ENCODE results near the gene FXYD2.
"Not testable (repeated sequence)": the region's sequence is repeated elsewhere in the genome, so short reads cannot be mapped to it uniquely, and the experiment has no call there.

The FXYD2 gene

DNA sequence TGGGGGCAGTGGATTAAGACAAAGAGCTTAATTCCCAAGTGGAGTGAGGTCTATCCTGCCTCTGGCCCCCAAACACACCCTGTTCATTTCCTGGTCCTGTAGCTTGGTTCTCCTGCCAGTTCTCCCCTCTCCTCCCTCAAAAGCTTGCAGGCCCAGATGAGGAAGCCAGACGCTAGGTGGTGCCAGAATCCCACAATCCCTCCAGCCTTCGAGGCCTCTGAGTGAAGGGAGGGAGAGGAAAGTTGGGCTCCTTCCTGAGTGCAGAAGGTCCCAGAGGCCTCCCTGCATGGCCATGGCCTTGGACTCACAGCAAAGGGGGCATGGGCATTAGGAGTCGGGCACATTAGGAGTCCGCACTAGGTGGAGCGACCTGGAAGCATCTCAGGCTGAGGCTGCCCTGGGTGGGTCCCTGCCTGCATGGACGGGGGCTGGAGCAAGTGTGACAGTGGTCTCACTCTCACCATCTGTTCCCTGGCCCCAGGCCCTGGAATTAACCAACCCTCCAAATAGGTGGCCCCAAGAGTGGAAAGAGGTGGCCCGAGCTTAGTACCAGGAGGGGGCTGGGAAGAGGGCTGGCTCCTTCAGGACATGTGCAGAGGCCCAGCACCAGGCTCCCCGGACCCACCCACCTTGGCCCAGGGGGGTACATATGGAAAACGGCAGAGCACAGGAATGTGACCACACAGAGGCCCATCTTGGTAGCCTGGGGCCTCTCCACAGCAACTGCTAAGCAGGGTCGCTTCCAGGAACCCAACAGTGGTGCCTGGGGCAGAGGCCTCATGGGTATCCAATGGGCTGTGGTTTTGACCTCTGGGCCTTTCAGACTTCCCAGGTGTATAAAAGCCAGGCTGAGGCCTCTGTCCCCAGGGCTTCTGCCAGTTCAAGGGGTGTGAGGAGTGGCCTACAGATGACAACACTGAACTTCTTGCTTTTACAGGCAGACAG, 5.2 kb downstream of the FXYD2 start:
- peak; percentile 63 for DNase-seq

DNA sequence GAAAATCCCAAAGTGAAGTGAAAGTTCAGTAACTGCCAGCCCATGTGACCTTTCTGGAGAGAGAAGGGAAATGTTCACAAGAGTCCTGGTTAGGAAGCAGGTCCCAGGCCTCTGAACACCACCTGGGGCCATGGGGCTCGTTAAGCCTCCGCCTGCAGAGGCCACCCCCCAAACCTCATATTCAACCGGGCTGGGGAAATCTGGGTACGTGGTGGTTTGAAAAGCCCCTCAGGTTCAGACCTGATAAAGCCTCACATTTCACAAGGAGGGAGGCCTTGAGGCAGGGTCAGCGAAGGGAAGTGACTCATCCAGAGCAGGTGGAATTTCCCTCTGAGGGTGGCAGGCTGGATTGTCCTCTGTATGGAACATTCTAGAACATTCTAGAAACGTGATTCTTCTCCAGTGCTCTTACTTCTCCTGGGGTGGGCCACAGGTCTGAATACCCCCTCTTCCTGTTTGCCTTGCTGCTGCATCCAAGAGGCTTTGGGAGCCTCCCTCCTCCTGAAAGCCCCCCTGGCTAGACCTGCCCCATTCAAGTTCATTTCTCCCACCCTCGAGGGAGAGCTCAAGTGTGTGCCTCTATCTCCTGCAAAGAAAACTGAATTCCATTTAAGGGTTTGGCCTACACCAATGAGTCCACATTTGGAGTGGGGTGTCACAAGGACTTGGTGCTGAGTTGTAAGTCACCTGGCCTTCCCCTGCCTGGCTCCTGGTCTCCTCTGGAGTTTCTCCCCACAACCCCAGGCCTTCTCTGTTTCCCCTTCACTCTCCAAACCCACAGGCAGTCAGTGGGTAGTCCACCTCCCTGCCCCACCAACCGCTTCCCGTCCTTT, 6.3 kb downstream of the FXYD2 start:
- DNase-seq: no peak

DNA sequence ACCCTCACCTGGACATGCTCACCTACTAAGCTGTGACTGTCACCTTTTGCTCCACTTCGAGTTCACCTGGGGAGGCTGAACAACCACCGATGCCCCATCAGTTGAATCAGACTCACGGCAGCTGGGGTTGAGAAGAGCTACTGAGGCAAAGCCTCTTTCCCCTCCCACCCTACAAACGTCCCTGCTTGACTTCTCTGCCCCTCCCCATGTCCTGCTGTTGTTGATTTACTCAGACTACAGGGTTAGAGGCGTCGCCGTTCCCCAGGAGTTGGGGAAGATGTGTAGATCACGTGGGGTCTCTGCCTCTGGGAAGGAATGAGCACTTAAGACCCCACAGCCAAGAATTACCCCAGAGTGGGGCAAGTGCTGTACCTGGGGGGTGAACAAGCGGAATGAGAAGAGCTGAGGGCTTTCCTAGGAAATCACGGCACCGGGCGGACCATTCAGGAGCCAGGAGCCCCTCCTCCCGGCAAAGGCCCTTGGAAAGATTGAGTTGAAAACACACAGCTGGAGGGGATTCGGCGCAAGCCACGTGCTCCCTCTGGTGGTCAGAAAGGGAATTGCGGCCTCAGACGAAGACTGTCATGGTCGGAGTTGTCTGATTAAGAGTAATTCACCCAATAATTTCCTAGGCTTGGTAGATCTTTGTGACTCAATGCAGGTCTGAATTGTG, 7.0 kb downstream of the FXYD2 start:
- peak; percentile 70 for DNase-seq

DNA sequence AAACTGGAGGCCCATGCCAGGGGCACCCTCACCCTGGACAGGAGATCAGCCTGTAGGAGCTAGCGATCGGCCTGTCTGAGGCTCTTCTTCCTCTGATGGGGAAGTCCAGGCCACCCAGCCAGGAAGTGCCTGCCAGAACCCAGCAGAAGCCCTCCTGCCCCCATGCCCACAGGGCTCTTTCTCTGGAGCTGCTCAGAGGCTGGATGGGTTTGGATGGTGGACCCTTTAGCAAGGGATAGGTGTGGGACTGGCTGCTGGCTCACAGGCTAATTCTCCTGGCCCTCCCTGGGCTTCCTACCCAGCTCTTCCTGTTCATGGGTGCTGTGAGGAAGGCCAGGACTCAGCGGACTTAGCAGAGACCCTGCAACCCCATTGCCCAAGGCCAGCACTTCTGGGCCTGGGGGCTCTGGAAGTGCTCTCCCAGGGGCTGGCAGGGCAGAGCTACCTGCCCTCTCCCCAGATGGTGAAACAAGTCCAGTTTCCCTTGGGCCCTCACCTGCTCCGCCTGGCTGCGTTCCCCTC, 7.6 kb downstream of the FXYD2 start:
- DNase-seq: no peak

DNA sequence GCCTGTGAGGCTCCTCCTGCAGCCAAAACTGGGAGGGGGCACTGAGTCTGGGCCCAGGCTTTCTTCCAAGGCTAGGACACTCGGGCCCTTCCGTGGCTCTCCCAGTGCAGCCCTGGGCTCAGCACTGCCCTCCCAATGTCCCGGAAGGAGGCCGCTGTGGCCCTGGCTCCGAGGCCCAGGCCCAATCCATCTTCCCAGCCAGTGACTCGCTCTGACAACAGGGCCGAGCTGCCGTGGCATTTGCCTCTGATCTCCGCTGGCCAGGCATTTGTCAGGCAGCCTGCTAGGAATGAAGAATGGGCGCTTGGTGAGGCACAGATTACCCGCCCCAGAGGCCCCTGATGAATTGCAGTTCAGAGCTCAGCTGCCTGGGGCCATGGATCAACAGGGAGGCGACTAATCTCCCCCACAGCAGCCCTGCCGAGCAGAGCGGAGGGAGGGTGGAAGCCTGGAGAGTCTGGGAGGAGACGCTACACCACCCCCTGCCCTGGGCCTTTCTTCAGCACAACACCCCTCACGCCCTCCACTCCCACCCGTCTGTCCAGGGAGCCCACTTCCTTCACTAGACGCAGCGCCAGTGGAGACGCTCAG, 8.3 kb downstream of the FXYD2 start:
- no peak for DNase-seq

DNA sequence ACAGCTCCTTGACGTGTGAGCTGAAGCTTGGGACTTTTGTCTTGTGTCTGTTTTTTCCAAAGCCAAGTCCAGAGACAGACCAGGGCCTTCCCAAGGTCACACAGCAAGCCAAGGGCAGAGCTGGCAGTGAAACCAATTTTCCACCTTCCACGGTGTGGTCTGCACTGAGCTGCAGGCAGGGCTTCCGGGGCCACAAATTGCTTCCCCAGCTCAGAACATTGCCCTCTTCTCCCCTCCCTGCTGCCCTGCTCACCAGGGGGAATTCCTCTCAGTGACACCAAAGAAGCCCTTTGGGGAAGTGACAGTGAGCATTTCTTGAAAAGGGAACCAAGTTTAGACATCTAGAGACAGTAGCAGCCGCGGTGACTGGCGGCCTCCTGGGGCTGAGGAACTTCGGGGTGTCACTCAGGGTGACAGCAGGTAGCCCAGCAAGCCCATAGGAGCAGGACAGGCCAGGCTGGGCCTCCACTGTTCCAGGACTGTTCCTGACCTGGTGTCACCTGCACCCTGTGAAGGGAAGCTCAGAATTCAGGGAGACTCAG, 9.2 kb downstream of the FXYD2 start:
- no peak for DNase-seq

DNA sequence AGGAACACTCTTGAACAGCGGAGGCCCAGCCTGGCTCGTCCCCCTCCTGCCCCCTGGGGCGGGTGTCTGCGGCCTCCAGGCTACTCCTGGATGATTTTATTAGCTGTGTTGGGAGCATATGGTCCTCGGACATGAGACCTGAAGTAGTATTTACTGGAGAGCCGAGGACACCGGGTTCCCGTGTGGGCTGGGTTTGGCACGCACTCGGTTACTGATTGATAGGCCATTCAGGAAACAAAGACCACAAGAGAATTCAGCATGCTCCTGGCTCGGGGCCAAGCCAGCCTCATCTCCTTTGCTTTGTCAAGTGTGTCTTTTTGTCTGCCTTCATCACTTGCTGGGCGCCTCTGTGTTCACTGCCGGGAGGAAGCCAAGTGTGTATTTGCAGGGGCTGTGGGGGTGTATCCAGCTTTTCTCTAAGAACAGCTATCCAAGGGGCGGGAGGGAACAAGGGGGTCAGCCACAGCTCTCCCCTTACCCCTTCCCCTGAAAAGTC, 9.7 kb downstream of the FXYD2 start:
- peak; percentile 95 for DNase-seq

DNA sequence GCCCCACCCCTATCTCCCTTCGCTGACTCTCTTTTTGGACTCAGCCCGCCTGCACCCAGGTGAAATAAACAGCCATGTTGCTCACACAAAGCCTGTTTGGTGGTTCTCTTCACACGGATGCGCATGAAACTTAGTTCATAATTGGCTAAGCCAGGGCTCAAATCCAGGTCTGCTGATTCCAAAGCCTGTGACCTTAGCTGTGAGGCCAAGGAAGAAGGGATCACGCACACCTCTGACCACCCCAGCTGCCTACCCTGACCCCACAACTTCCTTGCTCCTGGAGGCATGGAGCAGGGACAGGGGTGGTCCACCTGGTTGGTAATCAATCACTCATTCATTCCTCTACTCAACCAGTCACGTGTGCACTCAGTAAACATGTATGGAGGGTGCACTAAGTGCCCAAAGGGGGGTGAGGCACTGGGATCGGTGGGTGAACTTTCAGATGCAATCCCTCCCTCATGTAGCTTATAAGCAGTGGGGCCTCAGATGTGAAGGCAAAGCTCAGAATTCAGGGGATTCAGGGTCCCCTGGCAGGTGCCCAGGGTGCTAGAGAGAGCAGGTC, 10.3 kb downstream of the FXYD2 start:
- DNase-seq: no peak

DNA sequence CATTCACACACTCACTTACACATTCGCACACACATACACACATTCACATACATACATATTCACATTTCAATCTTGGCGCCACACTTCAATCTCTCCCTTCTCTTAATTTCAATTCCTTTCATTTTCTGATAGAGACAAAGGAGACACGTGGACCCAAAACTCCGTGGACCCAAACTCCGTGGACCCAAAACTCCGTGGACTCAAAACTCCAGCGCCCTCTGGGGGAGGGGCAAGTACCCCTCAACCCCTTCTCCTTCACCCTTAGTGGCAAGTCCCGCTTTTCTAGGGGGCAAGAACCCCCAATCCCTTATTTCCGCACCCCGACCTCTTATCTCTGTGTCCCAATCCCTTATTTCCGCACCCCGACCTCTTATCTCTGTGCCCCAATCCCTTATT, 14.5 kb downstream of the FXYD2 start:
- not testable (repeated sequence) for DNase-seq

DNA sequence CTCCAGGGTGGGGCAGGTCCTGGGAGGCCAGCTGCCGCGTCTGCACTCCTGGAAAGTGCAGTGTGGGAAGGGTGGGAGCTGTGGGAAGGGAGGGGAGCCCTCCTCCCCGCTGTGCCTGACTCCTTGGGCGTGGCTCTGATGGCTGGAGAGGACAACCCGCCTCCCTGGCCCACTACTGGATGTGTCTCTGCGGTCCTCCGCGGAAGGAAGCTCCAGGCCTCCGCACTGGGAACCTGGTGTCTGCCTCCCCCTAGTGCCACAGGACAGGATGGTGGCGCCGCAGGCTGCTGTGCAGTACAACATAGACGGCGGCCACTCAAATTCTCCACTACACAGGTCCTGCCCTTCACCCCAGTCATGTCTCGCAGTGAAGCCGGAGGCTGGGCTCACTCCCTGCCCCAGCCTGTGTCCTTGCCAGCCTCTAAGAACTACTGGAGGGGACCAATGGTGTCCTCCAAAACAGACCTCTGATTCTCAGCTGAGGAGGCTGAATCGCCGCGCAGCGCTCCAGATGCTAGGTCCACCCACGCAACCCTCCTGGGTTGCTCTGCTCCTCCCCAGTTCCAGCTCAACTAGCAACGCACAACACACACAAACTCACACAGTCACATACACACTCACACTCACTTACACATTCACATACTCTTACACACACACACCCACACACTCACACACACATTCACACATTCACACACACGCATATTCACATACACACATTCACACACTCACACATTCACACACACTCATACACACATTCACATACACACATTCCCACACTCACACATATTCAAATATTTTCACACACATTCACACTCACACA, 15.1 kb downstream of the FXYD2 start:
- DNase-seq: peak; percentile 48

DNA sequence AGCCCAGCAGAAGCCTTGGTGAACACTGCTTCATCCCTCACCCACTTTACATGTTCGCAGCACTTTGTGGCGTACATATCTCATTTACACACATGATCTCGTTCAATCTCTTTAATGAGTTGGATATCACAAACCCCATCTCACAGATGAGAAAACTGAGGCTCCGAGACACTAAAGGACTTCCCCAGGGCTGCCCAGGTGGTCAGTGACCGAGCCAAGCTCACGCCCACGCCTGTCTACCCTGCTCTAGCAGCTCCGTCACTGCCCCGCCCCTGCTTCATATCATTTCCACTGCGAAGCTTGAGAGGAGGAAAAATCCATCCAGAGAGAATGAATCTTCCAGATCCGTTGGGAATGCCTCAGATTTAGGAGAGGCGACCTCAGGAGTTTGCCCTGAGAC, 15.8 kb downstream of the FXYD2 start:
- no peak for DNase-seq

DNA sequence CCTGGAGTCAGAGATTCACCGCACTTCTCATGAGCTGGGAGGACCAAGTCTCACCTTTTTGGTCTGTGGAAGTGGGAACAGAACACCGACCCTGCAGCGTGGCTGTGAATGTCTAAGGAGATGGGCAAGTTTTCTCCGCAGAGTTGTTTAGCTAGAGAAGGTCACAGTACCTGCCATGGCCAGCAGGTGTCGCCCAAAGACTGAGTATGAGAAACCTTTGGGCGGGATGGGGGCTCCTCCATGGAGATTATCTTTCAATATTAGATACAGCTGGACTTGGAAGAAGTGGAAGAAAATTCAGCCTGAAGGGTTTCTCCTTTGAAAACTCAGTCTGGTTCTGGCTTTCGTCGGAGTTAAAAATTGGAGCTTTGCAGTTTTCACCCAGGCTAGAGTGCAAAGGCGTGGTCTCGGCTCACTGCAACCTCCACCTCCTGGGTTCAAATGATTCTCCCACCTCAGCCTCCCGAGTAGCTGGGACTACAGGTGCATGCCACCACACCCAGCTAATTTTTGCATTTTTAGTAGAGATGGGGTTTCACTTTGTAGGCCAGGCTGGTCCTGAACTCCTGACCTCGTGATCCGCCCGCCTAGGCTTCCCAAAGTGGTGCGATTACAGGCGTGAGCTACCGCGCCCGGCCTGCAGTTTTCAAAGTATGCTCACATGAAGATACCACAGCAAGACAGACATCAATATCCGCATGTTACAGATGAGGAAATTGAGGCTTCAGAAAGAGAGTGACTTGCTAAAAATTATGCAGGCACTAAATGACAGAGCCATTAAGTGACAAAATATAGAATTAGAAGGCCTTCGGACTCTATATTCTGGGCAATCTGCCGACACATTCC, 16.8 kb downstream of the FXYD2 start:
- peak; percentile 50 for DNase-seq

DNA sequence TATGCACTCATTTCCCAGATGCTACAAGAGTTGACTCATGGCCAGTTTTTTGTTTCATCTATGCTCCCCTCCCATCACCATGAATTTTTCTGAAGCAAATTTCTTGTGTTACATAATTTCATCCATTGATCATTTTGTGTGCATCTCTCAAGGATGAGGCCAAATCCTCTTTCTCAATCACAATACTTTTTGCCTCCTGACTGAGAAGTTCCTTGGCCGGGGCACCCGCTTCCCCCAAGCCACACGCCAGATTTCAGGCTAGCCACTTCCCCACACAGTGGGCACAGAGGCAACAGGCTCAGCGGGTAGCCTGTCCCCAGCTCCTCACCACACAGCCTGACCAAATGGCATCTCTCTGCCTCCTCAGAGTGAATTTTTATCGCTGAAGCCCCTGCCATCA, 17.7 kb downstream of the FXYD2 start:
- DNase-seq: no peak

DNA sequence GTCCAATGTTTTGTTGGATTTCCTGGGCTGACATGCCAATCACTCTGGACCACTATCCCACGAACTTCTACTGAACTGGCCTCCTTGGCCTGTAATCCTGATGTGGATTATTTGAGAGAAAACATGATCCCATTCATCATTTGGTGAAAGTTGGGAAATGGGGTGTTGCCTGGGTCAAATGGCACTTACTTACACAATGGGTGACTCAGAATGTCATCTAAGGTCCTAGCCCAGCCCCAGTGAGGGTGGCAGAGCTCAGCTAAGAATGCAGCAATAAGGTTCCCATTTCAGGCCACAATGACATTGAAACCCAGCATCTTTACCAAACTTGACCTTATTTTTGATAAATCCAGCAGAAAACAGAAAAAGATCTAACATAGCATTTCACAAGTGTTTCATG, 19.5 kb downstream of the FXYD2 start:
- DNase-seq: no peak

DNA sequence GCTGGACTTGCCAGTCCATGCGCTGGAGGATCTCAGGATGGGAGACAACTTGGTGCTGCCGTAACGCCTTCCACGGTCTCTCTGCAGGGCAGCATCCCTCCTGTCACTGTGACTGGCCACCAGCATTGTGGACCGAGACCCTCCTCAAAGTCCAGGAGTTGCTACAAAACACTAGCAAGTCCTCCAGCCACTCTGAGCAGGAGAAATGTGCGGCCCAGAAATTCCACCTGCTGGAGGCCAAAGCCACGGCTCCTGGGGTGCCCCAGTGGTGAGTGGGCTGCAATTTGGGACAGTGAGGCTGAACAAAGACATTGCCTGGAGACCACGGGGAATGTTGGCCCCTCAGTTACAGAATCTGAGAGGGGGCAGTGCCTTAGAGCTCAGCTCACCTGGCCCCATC, 20.6 kb downstream of the FXYD2 start:
- no peak for DNase-seq

DNA sequence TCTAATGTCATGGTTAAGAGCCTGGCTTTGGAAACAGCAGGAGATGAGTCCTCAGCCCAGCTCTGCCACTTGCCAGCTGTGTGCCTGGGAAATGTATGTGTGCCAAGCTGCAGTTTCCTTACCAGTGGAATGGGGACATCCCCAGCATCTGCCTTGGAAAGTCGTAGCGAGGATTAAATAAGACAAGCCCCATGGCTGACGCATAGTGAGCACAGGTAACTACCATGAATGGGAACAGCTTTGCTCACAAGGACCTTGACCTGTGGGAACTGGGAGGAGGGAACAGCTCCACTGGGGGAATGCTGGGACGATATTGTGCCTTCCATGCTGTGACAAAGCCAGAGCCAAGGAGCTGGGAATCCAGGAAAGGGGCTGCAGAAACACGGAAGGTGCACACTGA, 24.9 kb downstream of the FXYD2 start:
- DNase-seq: no peak

DNA sequence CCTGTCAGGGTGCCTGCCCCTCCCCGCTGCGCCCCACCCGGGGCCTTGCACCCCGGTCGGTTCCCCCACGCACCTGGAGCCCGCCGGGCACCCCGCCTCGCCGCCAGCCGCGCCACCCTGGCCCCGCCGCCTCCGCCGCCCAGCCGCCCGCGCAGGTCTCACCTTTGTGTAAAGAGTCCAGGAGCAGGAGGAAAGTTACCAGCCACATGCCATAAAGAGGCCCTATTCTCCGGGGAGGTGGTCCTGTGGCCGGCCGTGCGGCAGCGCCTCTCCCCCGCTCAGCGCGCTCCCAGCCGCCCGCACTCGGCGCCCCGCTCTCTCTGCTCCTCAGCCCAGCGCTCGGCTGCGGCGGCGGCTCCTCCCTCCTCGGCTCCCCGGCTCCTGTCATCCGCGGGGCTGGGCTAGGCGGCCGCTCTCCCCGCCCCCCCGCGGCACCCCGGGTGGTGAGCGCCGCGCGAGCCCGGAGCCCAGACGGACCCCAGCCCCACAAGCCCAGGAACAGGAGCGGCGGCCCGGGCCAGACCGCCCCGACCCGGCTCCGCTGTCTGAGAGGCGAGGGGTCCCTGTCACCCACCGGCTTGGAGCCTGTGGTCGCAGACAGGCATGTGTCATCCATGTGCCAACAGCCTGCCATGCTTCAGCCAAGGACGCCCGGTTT, 27.5 kb downstream of the FXYD2 start, which contains the start of gene DSCAML1:
Gene DSCAML1 (minus strand): TSS at position 345 of the 658 bp plus-strand sequence. CDS start 137 bp downstream, at position 208.
- no peak for DNase-seq

DNA sequence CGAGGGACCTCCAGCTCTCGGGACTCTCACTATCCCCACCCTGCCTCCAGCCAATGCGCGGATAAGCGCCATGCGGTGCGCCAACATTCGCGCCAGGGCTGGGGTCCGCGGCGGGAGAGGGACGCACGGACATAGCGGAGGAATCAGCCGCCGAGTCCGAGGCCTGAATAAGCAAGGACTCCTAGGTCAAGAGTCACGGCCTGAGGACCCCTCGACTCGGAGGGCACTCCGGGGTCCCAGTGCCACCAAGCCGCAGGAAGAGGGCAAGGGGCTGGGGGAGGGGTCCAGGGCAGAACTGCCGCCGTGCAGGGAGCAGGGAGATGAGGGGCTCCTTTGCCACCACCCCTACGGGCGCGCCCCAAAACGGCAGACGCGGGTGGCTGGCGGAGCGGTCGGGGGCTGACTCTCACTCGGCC, 28.1 kb downstream of the FXYD2 start:
- no peak for DNase-seq

Measured in NCI-H2029 (cell line).